Uterus (tissue), 2 donors: ENCODE results near the gene PCDHA8.
"Not testable (repeated sequence)": the region's sequence is repeated elsewhere in the genome, so short reads cannot be mapped to it uniquely, and the experiment has no call there.

Experiments
- CTCF ChIP-seq, 4 experiments: fragments of 200-600 bp in 2 of 4; fragments of 450-650 bp in 2 of 4; sonication (generic) in 2 of 4; IDR thresholded peaks; one replicate each; pipeline ENCODE4 v1.5.1; 2016 to 2019; ENCODE audit warnings: antibody characterized with exemption in 4 of 4, mild to moderate bottlenecking in 2 of 4, moderate library complexity in 1 of 4
- POLR2A ChIP-seq, 2 donors: fragments of 450-650 bp; IDR thresholded peaks; one replicate each; pipeline ENCODE4 v1.6.1; 2016; ENCODE audit warnings: antibody characterized with exemption in 2 of 2, mild to moderate bottlenecking in 1 of 2, moderate library complexity in 1 of 2

GRCh38 chr5:140802381-140802780 is 38.6 kb upstream of the PCDHA8 start:
- TF ChIP-seq CTCF, POLR2A (IDR thresholded peaks at IDR 0.05): not testable (repeated sequence)
